Pancreas (tissue), 10 donors: ENCODE results near the gene TUSC1. TPM values are rescaled to one million over a fixed set of nuclear protein-coding genes. Genes with fewer than 3 reads are reported as not detected.
"Not testable (repeated sequence)": the region's sequence is repeated elsewhere in the genome, so short reads cannot be mapped to it uniquely, and the experiment has no call there.

ENCODE experiments used
- ATAC-seq, 4 donors: fragments of 200-7000 bp; cut with Tn5 transposase; one replicate each; pipeline versions ENCODE4 v1.8.0 to v1.9.1; 2020; ENCODE audit warnings: mild to moderate bottlenecking in 4 of 4, moderate library complexity in 4 of 4
- DNase-seq, 6 donors: peaks; one replicate each; pipeline ENCODE4 v3.0.0-alpha.2; 2020
- FAIRE-seq: peaks from 2 replicates; lab custom pipeline; 2012; peaks lifted over from hg19 to GRCh38; lab: Jason Lieb, UNC
- H3K27ac ChIP-seq, 4 donors: fragments of 200-600 bp; sonication (generic); 1 replicate in 3 of 4; 2 replicates in 1 of 4; pipeline versions ENCODE4 v1.5.0 to v1.8.0; 2020
- H3K27me3 ChIP-seq, 4 donors: fragments of 200-600 bp; one replicate each; pipeline ENCODE4 v1.8.0; 2021
- H3K36me3 ChIP-seq, 3 donors: fragments of 200-600 bp; sonication (generic) in 1 of 3; one replicate each; pipeline versions ENCODE4 v1.5.0 to v1.8.0; 2020 to 2021
- H3K4me1 ChIP-seq, 3 donors: fragments of 200-600 bp; one replicate each; pipeline ENCODE4 v1.8.0; 2021
- H3K4me3 ChIP-seq, 4 donors: fragments of 200-600 bp; sonication (generic) in 2 of 4; one replicate each; pipeline versions ENCODE4 v1.5.0 to v1.8.0; 2020 to 2021
- H3K9me3 ChIP-seq, 4 donors: fragments of 200-600 bp; one replicate each; pipeline ENCODE4 v1.8.0; 2021
- WGBS, 2 donors: extraction: QIAGEN DNeasy Blood & Tissue Kit; methylation state at CpG; one replicate each; pipeline ENCODE4 v1.1.7; 2013; 5-methylcytosine and 5-hydroxymethylcytosine counted together
- intact Hi-C, 3 donors: fragments of 100-400 bp; cut with DNase I; formaldehyde crosslinking; loops; one replicate each; pipeline versions ENCODE4 v1.11.1 to v1.14.2; 2022
- polyA plus RNA-seq, 2 donors: library from polyadenylated mRNA; stranded (reverse); fragments of 200-250 nt; gene quantifications; one replicate each; pipeline ENCODE4 v1.2.3, GENCODE V29; 2013
- total RNA-seq, 6 donors: library from RNA; stranded (reverse); fragmentation: NEBNext Ultra II Directional in 4 of 6; extraction: Animal tissue kit (Norgen Biotek cat#: 25700) in 4 of 6; gene quantifications; one replicate each; pipeline versions ENCODE4 v1.2.1 to v1.2.4, GENCODE V29; 2021 to 2023
- TF ChIP-seq, protein P1 (sequence below), 4 donors: fragments of 200-600 bp; sonication (generic) in 3 of 4; IDR thresholded peaks; one replicate each; pipeline versions ENCODE4 v1.5.0 to v1.8.0; 2021; ENCODE audit warnings: antibody characterized with exemption in 4 of 4
- donor health status: healthy with polysubstance abuse.
- donor health status: DM: no; HTN: no; CAD: no; lungs with moderate emphysema.
- donor health status: DM: no; HTN: no; CAD: no.
- donor health status: control.
- donor health status: control.
- donor health status: Bipolar disorder and iron deficiency.
- donor health status: DM: yes; HTN: yes; CAD: no.
- donor health status: DM: no; HTN: no; CAD: no.
- donor health status: DM: no; HTN: no; CAD: no.
- donor health status: DM: yes; HTN: yes; CAD: no.

Gene TUSC1
- total and polyA plus RNA-seq, 8 donors: 2.9 to 8.5 (median 5.2) TPM

GRCh38 chr9:25691786-25692185 is 13.5 kb upstream of the TUSC1 start:
- ATAC-seq (no peak), FAIRE-seq (no peak), DNase-seq (no peak)
- WGBS, 2 donors: 67 to 68% methylated on average over 4 of the region's 4 CpGs
- intact Hi-C loops: no loop called here
- H3K9me3 ChIP-seq: no peaks in the 10 kb centered on the region
- no peak overlapping the region for H3K4me3 ChIP-seq
- TF ChIP-seq, protein P1, sequence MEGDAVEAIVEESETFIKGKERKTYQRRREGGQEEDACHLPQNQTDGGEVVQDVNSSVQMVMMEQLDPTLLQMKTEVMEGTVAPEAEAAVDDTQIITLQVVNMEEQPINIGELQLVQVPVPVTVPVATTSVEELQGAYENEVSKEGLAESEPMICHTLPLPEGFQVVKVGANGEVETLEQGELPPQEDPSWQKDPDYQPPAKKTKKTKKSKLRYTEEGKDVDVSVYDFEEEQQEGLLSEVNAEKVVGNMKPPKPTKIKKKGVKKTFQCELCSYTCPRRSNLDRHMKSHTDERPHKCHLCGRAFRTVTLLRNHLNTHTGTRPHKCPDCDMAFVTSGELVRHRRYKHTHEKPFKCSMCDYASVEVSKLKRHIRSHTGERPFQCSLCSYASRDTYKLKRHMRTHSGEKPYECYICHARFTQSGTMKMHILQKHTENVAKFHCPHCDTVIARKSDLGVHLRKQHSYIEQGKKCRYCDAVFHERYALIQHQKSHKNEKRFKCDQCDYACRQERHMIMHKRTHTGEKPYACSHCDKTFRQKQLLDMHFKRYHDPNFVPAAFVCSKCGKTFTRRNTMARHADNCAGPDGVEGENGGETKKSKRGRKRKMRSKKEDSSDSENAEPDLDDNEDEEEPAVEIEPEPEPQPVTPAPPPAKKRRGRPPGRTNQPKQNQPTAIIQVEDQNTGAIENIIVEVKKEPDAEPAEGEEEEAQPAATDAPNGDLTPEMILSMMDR (IDR thresholded peaks at IDR 0.05): no peak
- H3K4me1 ChIP-seq: no peaks in the 10 kb centered on the region
- no peaks in the 10 kb centered on the region for H3K36me3 ChIP-seq
- no peak overlapping the region for H3K27ac ChIP-seq
- H3K27me3 ChIP-seq: no peaks in the 10 kb centered on the region

DNA sequence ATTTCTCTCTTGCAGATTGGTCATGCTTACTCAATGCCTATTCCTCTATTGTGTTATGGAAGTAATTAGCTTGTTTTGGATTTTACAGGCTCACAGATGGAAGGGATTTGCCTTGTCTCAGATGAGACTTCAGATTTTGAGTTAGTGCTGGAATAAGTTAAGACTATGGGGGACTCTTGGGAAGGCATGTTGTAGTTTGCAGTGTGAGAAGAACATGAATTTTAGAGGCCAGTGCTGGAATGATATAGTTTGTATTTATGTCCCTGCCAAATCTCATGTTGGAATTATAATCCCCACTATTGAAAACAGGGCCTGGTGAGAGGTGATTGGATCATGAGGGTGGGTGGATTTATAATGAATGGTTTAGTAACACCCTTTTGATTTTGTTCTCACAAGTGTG is 6.1 kb upstream of the TUSC1 start:
- intact Hi-C loops: no loop called here
- Histone ChIP-seq H3K27me3 (no peaks in the 10 kb centered on the region), H3K36me3 (no peaks in the 10 kb centered on the region), H3K27ac (no peak overlapping the region), H3K4me3 (no peak overlapping the region), H3K9me3 (no peaks in the 10 kb centered on the region), H3K4me1 (peaks cover 0 to 2% (median under 1%) of the 10 kb centered on the region in 3 donors)
- TF ChIP-seq, protein P1 (IDR thresholded peaks at IDR 0.05): no peak
- ATAC-seq (no peak), DNase-seq (no peak), FAIRE-seq (no peak)

DNA sequence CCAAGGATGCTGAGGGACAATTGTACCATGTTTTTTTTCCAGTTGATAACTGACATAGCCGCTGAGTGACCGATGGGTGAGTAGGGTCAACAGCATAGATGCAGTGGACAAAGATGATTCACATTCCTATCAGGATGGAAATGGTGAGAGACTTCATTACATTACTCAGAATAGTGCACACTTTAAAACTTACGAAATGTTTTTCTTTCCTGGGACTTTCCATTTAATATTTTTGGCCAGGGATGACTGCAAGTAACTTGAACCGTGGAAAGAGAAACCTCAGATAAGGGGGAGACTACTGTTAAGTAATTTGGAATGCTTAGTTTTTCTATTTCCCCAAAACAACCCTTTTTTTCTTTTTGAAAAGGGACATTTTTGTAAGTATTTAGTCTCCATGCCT is 3.0 kb upstream of the TUSC1 start:
- intact Hi-C loops: no loop called here
- 79 to 80% methylated on average over 4 of the region's 4 CpGs for WGBS, 2 donors
- FAIRE-seq (no peak), DNase-seq (no peak), ATAC-seq (no peak)
- TF ChIP-seq, protein P1 (IDR thresholded peaks at IDR 0.05): no peak
- H3K27ac ChIP-seq: no peak overlapping the region
- no peaks in the 10 kb centered on the region for H3K27me3 ChIP-seq
- H3K4me1 ChIP-seq: peaks cover 0 to 10% (median 7%) of the 10 kb centered on the region in 3 donors
- H3K4me3 ChIP-seq: no peak overlapping the region
- H3K36me3 ChIP-seq: no peaks in the 10 kb centered on the region
- H3K9me3 ChIP-seq: no peaks in the 10 kb centered on the region

DNA sequence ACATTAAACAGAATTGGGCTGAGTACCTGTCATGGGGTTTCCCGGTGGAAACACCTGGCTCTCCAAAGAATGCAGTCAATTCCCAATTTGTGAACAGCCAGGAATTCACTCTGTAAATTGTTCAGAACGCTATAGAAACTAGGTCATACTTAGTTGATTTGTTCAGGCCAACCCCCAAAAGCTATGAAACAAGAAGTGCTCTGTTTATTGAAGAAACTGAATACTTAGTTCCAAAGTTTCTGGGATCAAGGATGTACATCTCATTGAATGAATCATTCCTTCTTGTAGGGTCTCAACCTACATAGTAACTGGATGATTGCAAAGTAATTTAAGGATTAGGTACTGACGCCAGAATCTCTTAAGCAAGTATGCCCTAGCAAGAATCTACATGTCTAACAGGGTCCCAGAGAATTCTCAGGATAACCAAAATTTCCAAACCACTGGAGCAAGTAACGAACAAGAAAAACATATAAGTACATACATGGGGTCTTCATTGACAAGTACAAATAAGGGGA is 659 bp upstream of the TUSC1 start:
- WGBS, 2 donors: 38 to 47% methylated on average over 4 of the region's 4 CpGs
- Histone ChIP-seq H3K4me1 (peaks cover 0 to 10% (median 7%) of the 10 kb centered on the region in 3 donors), H3K4me3 (peak overlapping the region; percentile 62 to 92 (median 80)), H3K36me3 (no peaks in the 10 kb centered on the region), H3K9me3 (no peaks in the 10 kb centered on the region), H3K27me3 (no peaks in the 10 kb centered on the region), H3K27ac (peak overlapping the region; percentile 95 to 98 (median 96))
- DNase-seq: no peak
- no peak for FAIRE-seq
- TF ChIP-seq, protein P1 (IDR thresholded peaks at IDR 0.05): no peak
- intact Hi-C loops: no loop called here
- peak in 1 of 4 donors; percentile 3 for ATAC-seq

DNA sequence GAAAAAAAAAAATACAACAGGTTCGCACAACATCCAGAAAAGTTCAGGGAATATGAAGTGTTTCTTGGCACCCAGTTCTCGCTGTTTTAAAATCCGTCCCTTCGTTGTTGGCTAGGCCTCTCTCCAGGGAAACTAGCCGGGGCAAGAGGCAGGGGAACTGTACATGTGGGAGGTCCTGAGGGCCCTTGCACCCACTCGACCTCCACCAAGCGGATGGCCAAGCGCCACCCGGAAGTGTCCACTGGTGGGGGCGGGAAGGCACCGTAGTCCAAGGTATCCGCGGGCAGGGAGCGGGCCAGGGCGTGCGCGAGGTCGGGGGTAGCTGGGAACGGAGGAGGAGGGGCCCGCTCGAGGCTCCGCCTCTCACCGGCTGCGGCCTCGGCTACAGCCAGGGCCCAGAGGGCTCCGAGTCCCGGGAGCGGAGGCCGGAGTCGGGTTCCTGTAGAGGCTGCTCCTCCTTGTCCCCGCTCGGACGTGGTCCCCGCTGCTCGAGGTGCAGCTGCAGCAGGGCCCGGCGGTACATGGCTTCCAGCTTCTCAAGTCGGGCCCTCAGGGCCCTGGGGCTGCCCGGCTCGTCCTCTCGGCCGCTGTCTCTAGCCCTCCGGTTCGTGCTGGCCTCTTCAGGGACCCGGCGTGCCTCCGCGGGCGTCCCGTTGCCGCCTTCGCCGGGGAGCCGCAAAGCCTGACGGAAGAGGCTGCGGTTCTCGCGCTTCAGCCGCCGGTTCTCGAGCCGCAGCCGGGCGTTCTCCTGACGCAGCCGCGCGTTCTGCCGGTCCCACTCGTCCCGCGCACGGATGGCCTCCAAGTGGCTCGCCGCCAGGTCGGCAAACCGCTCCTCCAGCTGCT is 720 bp downstream of the TUSC1 start:
- no peak for FAIRE-seq

DNA sequence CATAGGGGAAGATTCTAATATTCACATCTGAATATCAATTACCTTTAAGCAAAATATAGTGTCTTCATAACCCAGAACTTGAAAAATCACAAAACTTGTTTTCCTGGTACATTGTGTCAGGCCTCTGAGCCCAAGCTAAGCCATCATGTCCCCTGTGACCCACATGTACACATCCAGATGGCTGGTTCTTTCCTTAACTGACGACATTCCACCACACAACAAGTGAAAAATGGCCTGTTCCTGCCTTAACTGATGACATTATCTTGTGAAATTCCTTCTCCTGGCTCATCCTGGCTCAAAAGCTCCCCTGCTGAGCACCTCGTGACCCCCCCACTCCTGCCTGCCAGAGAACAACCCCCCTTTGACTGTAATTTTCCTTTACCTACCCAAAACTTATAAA is 2.4 kb downstream of the TUSC1 start:
- H3K36me3 ChIP-seq, H3K4me1 ChIP-seq, H3K27me3 ChIP-seq, H3K9me3 ChIP-seq, ATAC-seq, intact Hi-C loops, FAIRE-seq, H3K4me3 ChIP-seq, H3K27ac ChIP-seq, DNase-seq: not testable (repeated sequence)
- WGBS, 2 donors: 86 to 90% methylated on average over 2 of the region's 2 CpGs

More for the DNA sequence above, 720 bp downstream of the TUSC1 start:
- intact Hi-C loops: no loop called here
- DNase-seq (peak; percentile 89 to 95 (median 90)), ATAC-seq (peak; percentile 94 to 98 (median 95))
- 0 to 1% methylated on average over 71 to 77 of the region's 77 CpGs for WGBS, 2 donors
- Histone ChIP-seq H3K4me3 (peak overlapping the region; percentile 62 to 92 (median 80)), H3K27me3 (no peaks in the 10 kb centered on the region), H3K4me1 (peaks cover 0 to 10% (median 7%) of the 10 kb centered on the region in 3 donors), H3K27ac (peak overlapping the region; percentile 95 to 98 (median 96)), H3K9me3 (no peaks in the 10 kb centered on the region), H3K36me3 (no peaks in the 10 kb centered on the region)
- TF ChIP-seq, protein P1 (IDR thresholded peaks at IDR 0.05): no peak
